WTC11 (cell line): Measurements from ENCODE around the gene PTGER3.

Experiments used
- AFF4 ChIP-seq: sonication (generic); formaldehyde crosslinking; IDR thresholded peaks from 2 replicates; pipeline ENCODE4 v1.8.1; 2023; ENCODE audit warnings: mild to moderate bottlenecking, missing genetic modification reagents, borderline replicate concordance
- ATF3 ChIP-seq: sonication (generic); formaldehyde crosslinking; conservative IDR thresholded peaks from 2 replicates; pipeline ENCODE4 v1.8.1; 2022; ENCODE audit warnings: mild to moderate bottlenecking, missing genetic modification reagents
- CREB1 ChIP-seq: sonication (generic); formaldehyde crosslinking; IDR thresholded peaks from 2 replicates; pipeline ENCODE4 v1.8.0; 2023; ENCODE audit warnings: mild to moderate bottlenecking, missing genetic modification reagents
- CTCF ChIP-seq: fragments of 200-600 bp; IDR thresholded peaks from 2 replicates; pipeline ENCODE4 v1.8.0; 2022; ENCODE audit warnings: antibody characterized with exemption
- E2F4 ChIP-seq: sonication (generic); formaldehyde crosslinking; IDR thresholded peaks from 2 replicates; pipeline ENCODE4 v1.8.1; 2022; ENCODE audit warnings: low read depth, mild to moderate bottlenecking, moderate library complexity, missing genetic modification reagents, borderline replicate concordance
- SP1 ChIP-seq: sonication (generic); formaldehyde crosslinking; conservative IDR thresholded peaks from 2 replicates; pipeline ENCODE4 v1.8.1; 2022; ENCODE audit warnings: missing genetic modification reagents
- TCF7 ChIP-seq: sonication (generic); formaldehyde crosslinking; IDR thresholded peaks from 2 replicates; pipeline ENCODE4 v1.8.0; 2022; ENCODE audit warnings: mild to moderate bottlenecking, low read depth, missing genetic modification reagents, moderate library complexity
- USF2 ChIP-seq: sonication (generic); formaldehyde crosslinking; IDR thresholded peaks from 2 replicates; pipeline ENCODE4 v1.8.1; 2023; ENCODE audit warnings: mild to moderate bottlenecking, missing genetic modification reagents, moderate library complexity

GRCh38 chr1:71093938-71094337, 46.3 kb upstream of the PTGER3 start:
- TF ChIP-seq E2F4 (no peak), CTCF (no peak), TCF7 (CRISPR knock-in tag) (no peak), AFF4 (no peak), SP1 (CRISPR knock-in tag) (no peak), CREB1 (CRISPR knock-in tag) (no peak), USF2 (CRISPR knock-in tag) (no peak), ATF3 (CRISPR knock-in tag) (no peak)
